Uterus (tissue), 4 donors: ENCODE measurements around the gene TGFBR3L. TPM values are rescaled to one million over a fixed set of nuclear protein-coding genes. Genes with fewer than 3 reads are reported as not detected.
A peak's percentile ranks its signal among the peaks of the same experiment; 100 is the strongest.

ENCODE experiments used
- DNase-seq, 2 donors: peaks; one replicate each; pipeline ENCODE4 v3.0.0-alpha.2; 2019 to 2020
- H3K27ac ChIP-seq, 2 donors: fragments of 200-600 bp; sonication (generic); 1 replicate in 1 of 2; 2 replicates in 1 of 2; pipeline ENCODE4 v1.5.1; 2016 to 2018
- H3K27me3 ChIP-seq, 2 donors: fragments of 200-600 bp; sonication (generic); one replicate each; pipeline ENCODE4 v1.5.1; 2018 to 2019; ENCODE audit warnings: control low read depth in 1 of 2
- H3K36me3 ChIP-seq, 2 donors: fragments of 200-600 bp; sonication (generic); one replicate each; pipeline ENCODE4 v1.5.1; 2019; ENCODE audit warnings: control low read depth in 1 of 2
- H3K4me1 ChIP-seq, 2 donors: fragments of 200-600 bp; sonication (generic); one replicate each; pipeline ENCODE4 v1.5.1; 2018 to 2019; ENCODE audit warnings: control low read depth in 1 of 2
- H3K4me3 ChIP-seq, 2 donors: fragments of 200-600 bp; sonication (generic); 1 replicate in 1 of 2; 2 replicates in 1 of 2; pipeline ENCODE4 v1.5.1; 2018 to 2019; ENCODE audit warnings: mild to moderate bottlenecking in 1 of 2
- H3K9me3 ChIP-seq, 2 donors: fragments of 200-600 bp; sonication (generic); one replicate each; pipeline ENCODE4 v1.5.1; 2019; ENCODE audit warnings: control low read depth in 1 of 2
- CTCF ChIP-seq, 4 experiments: fragments of 200-600 bp in 2 of 4; fragments of 450-650 bp in 2 of 4; sonication (generic) in 2 of 4; IDR thresholded peaks; one replicate each; pipeline ENCODE4 v1.5.1; 2016 to 2019; ENCODE audit warnings: antibody characterized with exemption in 4 of 4, mild to moderate bottlenecking in 2 of 4, moderate library complexity in 1 of 4
- POLR2A ChIP-seq, 2 donors: fragments of 450-650 bp; IDR thresholded peaks; one replicate each; pipeline ENCODE4 v1.6.1; 2016; ENCODE audit warnings: antibody characterized with exemption in 2 of 2, mild to moderate bottlenecking in 1 of 2, moderate library complexity in 1 of 2
- intact Hi-C: fragments of 100-400 bp; cut with DNase I; formaldehyde crosslinking; loops from one replicate; pipeline ENCODE4 v1.15.1; 2023; ENCODE audit warnings: low total_unique reads
- total RNA-seq, 4 donors: library from RNA; depleted of rRNA in 3 of 4; stranded (reverse); fragments of >200 nt in 3 of 4; gene quantifications; one replicate each; pipeline versions ENCODE4 v1.1.0 to v1.2.4, GENCODE V29; 2014 to 2023
- donor health status: DM: yes; HTN: yes; CAD: no.

Gene TGFBR3L
- total RNA-seq, 4 donors from 2014 or later, result 5.2 TPM; not detected in 3

GRCh38 chr19:7868326-7868670, 46.3 kb upstream of the TGFBR3L start:
- Histone ChIP-seq H3K36me3 (no peaks in the 10 kb centered on the region), H3K9me3 (no peaks in the 10 kb centered on the region), H3K27ac (no peak overlapping the region), H3K27me3 (peaks cover 2 to 10% of the 10 kb centered on the region in 2 donors), H3K4me1 (peaks cover 0 to 17% of the 10 kb centered on the region in 2 donors), H3K4me3 (peak overlapping the region in 1 of 2 donors; percentile 44)
- TF ChIP-seq POLR2A (IDR thresholded peaks at IDR 0.05) (no peak), CTCF (IDR thresholded peaks at IDR 0.05) (no peak)
- intact Hi-C loops, result no loop called here
- no peak for DNase-seq

DNA sequence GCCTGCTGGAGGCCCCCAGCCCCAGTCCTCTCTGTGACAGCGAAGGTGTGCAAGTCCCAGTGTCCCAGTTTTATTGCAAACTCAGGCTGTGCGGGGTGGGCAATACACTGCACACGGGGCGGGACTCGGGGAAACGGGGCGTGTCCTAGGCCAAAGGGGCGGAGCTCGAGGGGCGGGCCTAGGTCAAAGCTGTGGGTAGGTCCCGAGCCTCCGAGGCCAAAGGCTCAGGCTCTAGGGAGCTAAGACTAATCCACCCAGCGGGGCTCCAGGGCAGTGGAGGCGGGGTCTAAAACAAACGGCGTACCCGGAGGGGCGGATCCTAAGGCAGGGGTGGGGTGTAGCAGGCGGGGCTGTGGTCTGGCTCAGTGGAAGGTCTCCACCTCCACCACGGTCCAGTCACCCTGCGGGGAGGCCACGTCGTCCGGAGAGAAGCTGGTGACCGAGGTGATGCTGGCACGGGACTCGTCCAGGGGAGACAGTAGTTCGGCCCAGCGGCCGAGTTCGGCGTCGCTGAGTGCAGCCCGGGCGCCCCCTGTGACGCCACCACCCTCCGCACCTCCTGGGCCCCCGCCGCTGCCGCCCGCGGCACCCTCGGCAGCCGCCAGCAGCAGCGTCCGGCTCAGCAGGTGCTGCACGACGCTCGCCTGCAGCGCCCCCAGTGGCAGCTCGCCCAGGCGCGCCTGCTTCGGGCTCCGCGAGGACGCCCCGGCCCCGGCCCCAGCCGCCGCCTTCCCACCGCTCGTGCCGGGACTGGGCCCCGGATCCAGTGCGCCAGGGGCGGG, 45.8 kb upstream of the TGFBR3L start:
- H3K4me3 ChIP-seq, result peak overlapping the region; percentile 5 to 44
- H3K27ac ChIP-seq, result peak overlapping the region in 1 of 2 donors; percentile 33
- DNase-seq, result peak; percentile 51 to 69
- intact Hi-C loops, result no loop called here
- peaks cover 0 to 19% of the 10 kb centered on the region in 2 donors for H3K4me1 ChIP-seq
- H3K27me3 ChIP-seq, result peaks cover 5 to 16% of the 10 kb centered on the region in 2 donors
- no peaks in the 10 kb centered on the region for H3K9me3 ChIP-seq
- H3K36me3 ChIP-seq, result no peaks in the 10 kb centered on the region
- TF ChIP-seq CTCF (IDR thresholded peaks at IDR 0.05) (peak; percentile 27 to 89 (median 78)), POLR2A (IDR thresholded peaks at IDR 0.05) (peak in 1 of 2 donors; percentile 32)

- Histone ChIP-seq H3K9me3 (no peaks in the 10 kb centered on the region), H3K36me3 (no peaks in the 10 kb centered on the region), H3K4me3 (peak overlapping the region; percentile 5 to 44), H3K4me1 (peaks cover 0 to 25% of the 10 kb centered on the region in 2 donors), H3K27me3 (peaks cover 6 to 17% of the 10 kb centered on the region in 2 donors), H3K27ac (peak overlapping the region in 1 of 2 donors; percentile 33)
- TF ChIP-seq CTCF (IDR thresholded peaks at IDR 0.05), result no peak
- peak in 1 of 2 donors; percentile 14 for TF ChIP-seq POLR2A (IDR thresholded peaks at IDR 0.05)
- DNase-seq, result peak; percentile 51 to 64
- intact Hi-C loops, result no loop called here
These were observed 45.1 kb upstream of the TGFBR3L start for GRCh38 chr19:7869453-7869909.

GRCh38 chr19:7869910-7870511, 44.6 kb upstream of the TGFBR3L start:
- Histone ChIP-seq H3K27ac (peak overlapping the region in 1 of 2 donors; percentile 33), H3K4me3 (peak overlapping the region in 1 of 2 donors; percentile 44), H3K9me3 (no peaks in the 10 kb centered on the region), H3K27me3 (peaks cover 9 to 19% of the 10 kb centered on the region in 2 donors), H3K4me1 (peaks cover 0 to 27% of the 10 kb centered on the region in 2 donors), H3K36me3 (no peaks in the 10 kb centered on the region)
- TF ChIP-seq CTCF (IDR thresholded peaks at IDR 0.05), result no peak
- no peak for TF ChIP-seq POLR2A (IDR thresholded peaks at IDR 0.05)
- intact Hi-C loops, result no loop called here
- peak; percentile 46 to 55 for DNase-seq
